HG03439 (cell line): Measurements from ENCODE around the gene AGPAT4.
"Not testable (repeated sequence)": the region's sequence is repeated elsewhere in the genome, so short reads cannot be mapped to it uniquely, and the experiment has no call there.

Experiments used
- ATAC-seq: cut with Tn5 transposase; IDR thresholded peaks from one replicate; pipeline ENCODE4 v1.9.1; 2021; ENCODE audit warnings: mild to moderate bottlenecking, moderate library complexity; ENCODE audit not compliant: unreplicated experiment

The AGPAT4 gene

GRCh38 chr6:161230339-161230738 is 43.5 kb downstream of the AGPAT4 start:
- no peak for ATAC-seq

- no peak for ATAC-seq
Measured at GRCh38 chr6:161228921-161229591, 44.8 kb downstream of the AGPAT4 start.

GRCh38 chr6:161228096-161228495 is 45.8 kb downstream of the AGPAT4 start:
- no peak for ATAC-seq

- ATAC-seq = no peak
Measured at GRCh38 chr6:161227004-161227960, 46.6 kb downstream of the AGPAT4 start.

GRCh38 chr6:161226009-161226964 is 47.6 kb downstream of the AGPAT4 start:
- ATAC-seq = no peak

GRCh38 chr6:161225681-161226008 is 48.2 kb downstream of the AGPAT4 start:
- ATAC-seq = no peak

GRCh38 chr6:161224951-161225680 is 48.7 kb downstream of the AGPAT4 start:
- not testable (repeated sequence) for ATAC-seq

- ATAC-seq = no peak
Measured at GRCh38 chr6:161223646-161224045, 50.2 kb downstream of the AGPAT4 start.

GRCh38 chr6:161222706-161223234 is 51.1 kb downstream of the AGPAT4 start:
- ATAC-seq = no peak

GRCh38 chr6:161220346-161220745 is 53.5 kb downstream of the AGPAT4 start:
- ATAC-seq = no peak

- ATAC-seq = no peak
Measured at GRCh38 chr6:161219680-161220079, 54.2 kb downstream of the AGPAT4 start.

GRCh38 chr6:161218222-161218621 is 55.6 kb downstream of the AGPAT4 start:
- no peak for ATAC-seq

- ATAC-seq = no peak
Measured at GRCh38 chr6:161217628-161218027, 56.2 kb downstream of the AGPAT4 start.

GRCh38 chr6:161216616-161217205 is 57.1 kb downstream of the AGPAT4 start:
- ATAC-seq = no peak

- ATAC-seq = no peak
Measured at GRCh38 chr6:161215876-161216615, 57.8 kb downstream of the AGPAT4 start.

- ATAC-seq = no peak
Measured at GRCh38 chr6:161215193-161215592, 58.7 kb downstream of the AGPAT4 start.

- ATAC-seq = no peak
Measured at GRCh38 chr6:161214722-161215121, 59.1 kb downstream of the AGPAT4 start.

- ATAC-seq = no peak
Measured at GRCh38 chr6:161212902-161213301, 61.0 kb downstream of the AGPAT4 start.
